H7 (cell line): Measurements from ENCODE around the gene TANC1. TPM values are rescaled to one million over a fixed set of nuclear protein-coding genes. Genes with fewer than 3 reads are reported as not detected.

ENCODE experiments used
- DNase-seq: peaks from one replicate; pipeline ENCODE4 v3.0.0; 2012
- H3K27me3 ChIP-seq: 2 replicates; pipeline ENCODE4 v1.6.0; 2011; ENCODE audit warnings: mild to moderate bottlenecking, low read length; ENCODE audit not compliant: control insufficient read depth, insufficient read depth
- H3K36me3 ChIP-seq: replicated peaks from 2 replicates; pipeline ENCODE4 v1.5.1; 2011; ENCODE audit warnings: low read length; ENCODE audit not compliant: control insufficient read depth, insufficient read depth
- H3K4me3 ChIP-seq: 2 replicates; pipeline ENCODE4 v1.5.1; 2011; ENCODE audit warnings: low read depth, mild to moderate bottlenecking, control low read depth, low read length, moderate library complexity; ENCODE audit not compliant: insufficient read depth
- total RNA-seq: library from RNA; depleted of rRNA; stranded (reverse); fragments of >200 nt; shearing (Covaris generic); gene quantifications from 2 replicates; pipeline ENCODE4 v1.2.3, GENCODE V29; 2014

TANC1 gene
- total RNA-seq, 1 experiment from 2014 or later, result 7.0 TPM

GRCh38 chr2:159063677-159064076, 95.2 kb downstream of the TANC1 start:
- no peak for DNase-seq
- Histone ChIP-seq H3K27me3 (no peaks in the 10 kb centered on the region), H3K36me3 (no peaks in the 10 kb centered on the region), H3K4me3 (no peak overlapping the region)

GRCh38 chr2:159064446-159065301, 96.2 kb downstream of the TANC1 start:
- peak; percentile 60 for DNase-seq
- H3K4me3 ChIP-seq, result no peak overlapping the region
- H3K36me3 ChIP-seq, result no peaks in the 10 kb centered on the region
- no peaks in the 10 kb centered on the region for H3K27me3 ChIP-seq

- H3K36me3 ChIP-seq, result no peaks in the 10 kb centered on the region
- H3K4me3 ChIP-seq, result no peak overlapping the region
- DNase-seq, result no peak
- H3K27me3 ChIP-seq, result no peaks in the 10 kb centered on the region
These were observed 96.9 kb downstream of the TANC1 start for GRCh38 chr2:159065313-159065712.

GRCh38 chr2:159065891-159066290, 97.5 kb downstream of the TANC1 start:
- Histone ChIP-seq H3K27me3 (no peaks in the 10 kb centered on the region), H3K4me3 (no peak overlapping the region), H3K36me3 (no peaks in the 10 kb centered on the region)
- DNase-seq, result no peak

GRCh38 chr2:159066541-159067156, 98.2 kb downstream of the TANC1 start:
- no peak for DNase-seq
- Histone ChIP-seq H3K27me3 (no peaks in the 10 kb centered on the region), H3K4me3 (no peak overlapping the region), H3K36me3 (no peaks in the 10 kb centered on the region)

GRCh38 chr2:159067971-159068370, 99.5 kb downstream of the TANC1 start:
- Histone ChIP-seq H3K4me3 (no peak overlapping the region), H3K36me3 (no peaks in the 10 kb centered on the region), H3K27me3 (no peaks in the 10 kb centered on the region)
- no peak for DNase-seq

GRCh38 chr2:159069229-159069628, 100.8 kb downstream of the TANC1 start:
- H3K27me3 ChIP-seq, result no peaks in the 10 kb centered on the region
- H3K36me3 ChIP-seq, result no peaks in the 10 kb centered on the region
- DNase-seq, result no peak

GRCh38 chr2:159070235-159070634, 101.8 kb downstream of the TANC1 start:
- H3K4me3 ChIP-seq, result no peak overlapping the region
- H3K27me3 ChIP-seq, result no peaks in the 10 kb centered on the region
- H3K36me3 ChIP-seq, result no peaks in the 10 kb centered on the region
- DNase-seq, result no peak

More at GRCh38 chr2:159069229-159069628, 100.8 kb downstream of the TANC1 start:
- no peak overlapping the region for H3K4me3 ChIP-seq

GRCh38 chr2:159071190-159071915, 102.9 kb downstream of the TANC1 start:
- Histone ChIP-seq H3K36me3 (no peaks in the 10 kb centered on the region), H3K4me3 (no peak overlapping the region), H3K27me3 (no peaks in the 10 kb centered on the region)
- no peak for DNase-seq

- Histone ChIP-seq H3K27me3 (no peaks in the 10 kb centered on the region), H3K4me3 (no peak overlapping the region), H3K36me3 (no peaks in the 10 kb centered on the region)
- DNase-seq, result no peak
These were observed 104.4 kb downstream of the TANC1 start for GRCh38 chr2:159072795-159073194.

- Histone ChIP-seq H3K27me3 (no peaks in the 10 kb centered on the region), H3K4me3 (no peak overlapping the region), H3K36me3 (no peaks in the 10 kb centered on the region)
- no peak for DNase-seq
These were observed 104.8 kb downstream of the TANC1 start for GRCh38 chr2:159073256-159073655.

- no peaks in the 10 kb centered on the region for H3K27me3 ChIP-seq
- no peak overlapping the region for H3K4me3 ChIP-seq
- H3K36me3 ChIP-seq, result no peaks in the 10 kb centered on the region
- no peak for DNase-seq
These were observed 106.2 kb downstream of the TANC1 start for GRCh38 chr2:159074605-159075004.

GRCh38 chr2:159075727-159076126, 107.3 kb downstream of the TANC1 start:
- no peaks in the 10 kb centered on the region for H3K36me3 ChIP-seq
- H3K27me3 ChIP-seq, result no peaks in the 10 kb centered on the region
- no peak overlapping the region for H3K4me3 ChIP-seq
- DNase-seq, result no peak

GRCh38 chr2:159076241-159076640, 107.8 kb downstream of the TANC1 start:
- Histone ChIP-seq H3K36me3 (no peaks in the 10 kb centered on the region), H3K27me3 (no peaks in the 10 kb centered on the region), H3K4me3 (no peak overlapping the region)
- DNase-seq, result no peak

- Histone ChIP-seq H3K27me3 (no peaks in the 10 kb centered on the region), H3K4me3 (no peak overlapping the region), H3K36me3 (no peaks in the 10 kb centered on the region)
- DNase-seq, result no peak
These were observed 109.4 kb downstream of the TANC1 start for GRCh38 chr2:159077869-159078268.
